Kidney epithelial cell (primary cell): ENCODE measurements around the gene AKR7A2. TPM values are rescaled to one million over a fixed set of nuclear protein-coding genes. Genes with fewer than 3 reads are reported as not detected.
"Not testable (repeated sequence)": the region's sequence is repeated elsewhere in the genome, so short reads cannot be mapped to it uniquely, and the experiment has no call there.

Source experiments
- DNase-seq: peaks from one replicate; pipeline ENCODE4 v3.0.0-alpha.2; 2010; ENCODE audit warnings: low read depth
- H3K27me3 ChIP-seq: 2 replicates; pipeline ENCODE4 v1.6.0; 2011; ENCODE audit warnings: low read length; ENCODE audit not compliant: control insufficient read depth, insufficient read depth
- H3K36me3 ChIP-seq: 2 replicates; pipeline ENCODE4 v1.5.1; 2011; ENCODE audit warnings: low read length; ENCODE audit not compliant: control insufficient read depth, insufficient read depth
- H3K4me3 ChIP-seq: 2 replicates; pipeline ENCODE4 v1.5.1; 2011; ENCODE audit warnings: low read depth, mild to moderate bottlenecking, control low read depth, low read length
- total RNA-seq: library from RNA; depleted of rRNA; stranded (reverse); fragments of >200 nt; gene quantifications from 2 replicates; pipeline ENCODE4 v1.2.3, GENCODE V29; 2015
- TF ChIP-seq, protein P1 (sequence below): IDR thresholded peaks from 2 replicates; pipeline ENCODE4 v1.5.1; 2011; ENCODE audit warnings: mild to moderate bottlenecking, moderate library complexity, low read length, control low read depth, inconsistent platforms; ENCODE audit not compliant: insufficient read depth, poor library complexity, severe bottlenecking

Gene AKR7A2
- total RNA-seq, 1 donor from 2014 or later: 85.6 TPM

DNA sequence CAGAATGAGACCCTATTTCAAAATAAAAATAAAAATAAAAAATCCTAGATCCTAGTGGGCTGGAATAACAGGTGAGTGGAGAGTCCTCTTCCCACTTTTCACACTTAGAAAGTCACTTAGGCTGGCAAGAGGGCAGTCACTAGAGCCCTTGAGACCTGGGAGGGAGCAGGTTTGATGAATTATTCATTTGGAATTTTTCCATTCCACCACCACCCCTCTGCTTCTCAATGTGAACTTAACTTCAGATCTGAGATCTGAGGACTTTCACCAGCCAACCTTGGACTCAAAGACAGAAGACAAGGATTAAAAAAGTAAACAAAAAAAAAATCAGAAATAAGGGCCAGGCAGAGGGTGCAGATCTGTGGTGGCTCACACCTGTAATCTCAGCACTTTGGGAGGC is 39.9 kb downstream of the AKR7A2 start:
- TF ChIP-seq, protein P1, sequence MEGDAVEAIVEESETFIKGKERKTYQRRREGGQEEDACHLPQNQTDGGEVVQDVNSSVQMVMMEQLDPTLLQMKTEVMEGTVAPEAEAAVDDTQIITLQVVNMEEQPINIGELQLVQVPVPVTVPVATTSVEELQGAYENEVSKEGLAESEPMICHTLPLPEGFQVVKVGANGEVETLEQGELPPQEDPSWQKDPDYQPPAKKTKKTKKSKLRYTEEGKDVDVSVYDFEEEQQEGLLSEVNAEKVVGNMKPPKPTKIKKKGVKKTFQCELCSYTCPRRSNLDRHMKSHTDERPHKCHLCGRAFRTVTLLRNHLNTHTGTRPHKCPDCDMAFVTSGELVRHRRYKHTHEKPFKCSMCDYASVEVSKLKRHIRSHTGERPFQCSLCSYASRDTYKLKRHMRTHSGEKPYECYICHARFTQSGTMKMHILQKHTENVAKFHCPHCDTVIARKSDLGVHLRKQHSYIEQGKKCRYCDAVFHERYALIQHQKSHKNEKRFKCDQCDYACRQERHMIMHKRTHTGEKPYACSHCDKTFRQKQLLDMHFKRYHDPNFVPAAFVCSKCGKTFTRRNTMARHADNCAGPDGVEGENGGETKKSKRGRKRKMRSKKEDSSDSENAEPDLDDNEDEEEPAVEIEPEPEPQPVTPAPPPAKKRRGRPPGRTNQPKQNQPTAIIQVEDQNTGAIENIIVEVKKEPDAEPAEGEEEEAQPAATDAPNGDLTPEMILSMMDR: no peak

DNA sequence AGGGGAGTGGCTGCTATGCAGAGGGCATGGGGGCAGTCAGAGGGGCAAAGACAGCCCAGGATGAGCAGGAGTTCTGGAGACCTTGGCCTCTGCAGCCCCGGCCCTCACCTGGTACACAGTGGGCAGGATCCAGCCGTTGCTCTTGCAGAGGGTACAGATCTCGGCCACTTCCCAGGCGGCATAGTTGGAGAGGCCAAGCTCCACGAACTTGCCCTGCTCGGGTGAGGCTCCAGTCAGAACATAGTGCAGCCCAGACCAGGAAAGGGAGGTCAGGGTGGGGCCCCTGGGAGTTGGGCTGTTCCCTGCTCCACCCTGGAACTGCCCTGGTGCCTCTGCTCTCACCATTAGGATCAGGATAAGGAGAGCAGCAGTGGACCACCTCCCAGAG is 41.6 kb downstream of the AKR7A2 start:
- H3K36me3 ChIP-seq, H3K4me3 ChIP-seq, DNase-seq: not testable (repeated sequence)
- peaks cover 13% of the 10 kb centered on the region for H3K27me3 ChIP-seq

More for the DNA sequence above, 39.9 kb downstream of the AKR7A2 start:
- Histone ChIP-seq H3K36me3 (no peaks in the 10 kb centered on the region), H3K27me3 (peaks cover 13% of the 10 kb centered on the region), H3K4me3 (no peak overlapping the region)
- DNase-seq: no peak

DNA sequence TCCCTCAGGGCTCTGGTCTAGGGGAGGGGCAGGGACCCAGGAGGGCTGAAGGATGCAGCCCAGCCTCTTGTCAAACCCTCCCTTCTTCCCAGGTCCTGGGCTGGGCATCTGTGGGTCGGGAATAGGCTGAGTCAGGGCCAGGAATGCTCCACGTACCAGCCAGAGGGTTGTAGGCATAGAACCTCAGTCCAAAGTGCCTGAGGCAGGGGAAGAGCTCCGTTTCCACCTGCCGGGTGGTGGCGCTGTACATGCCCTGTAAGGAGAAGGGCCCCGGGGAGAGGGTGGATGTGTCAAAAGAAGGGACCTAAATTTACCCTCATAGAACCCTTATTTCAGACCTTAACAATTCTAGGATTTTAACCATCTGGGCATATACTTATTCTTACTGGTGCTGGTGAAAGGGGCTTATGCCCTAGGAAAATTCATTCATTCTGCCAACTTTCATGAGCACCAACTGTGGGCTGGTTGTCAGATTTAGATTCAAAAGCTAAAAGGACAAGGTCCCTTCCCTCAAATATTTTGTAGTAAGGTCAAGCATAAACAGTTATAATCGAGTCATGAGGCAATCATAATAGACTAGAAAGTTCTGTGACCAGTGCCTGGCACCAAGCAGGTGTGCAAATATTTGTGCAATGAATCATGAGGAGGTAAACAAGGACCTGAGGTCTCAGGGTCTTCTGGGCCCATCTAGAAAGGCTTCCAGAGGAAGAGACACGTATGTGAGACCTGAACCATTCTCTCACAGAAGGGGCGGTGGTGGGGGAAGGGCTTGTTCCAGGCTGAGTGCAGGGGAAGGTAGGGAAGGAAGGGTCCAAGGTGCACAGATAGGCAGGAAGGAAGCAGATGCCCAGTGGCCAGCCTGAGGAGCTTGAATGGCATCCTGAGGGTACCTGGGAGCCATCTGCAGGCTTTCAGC is 42.3 kb downstream of the AKR7A2 start:
- not testable (repeated sequence) for DNase-seq, H3K36me3 ChIP-seq, H3K4me3 ChIP-seq
- peaks cover 13% of the 10 kb centered on the region for H3K27me3 ChIP-seq

DNA sequence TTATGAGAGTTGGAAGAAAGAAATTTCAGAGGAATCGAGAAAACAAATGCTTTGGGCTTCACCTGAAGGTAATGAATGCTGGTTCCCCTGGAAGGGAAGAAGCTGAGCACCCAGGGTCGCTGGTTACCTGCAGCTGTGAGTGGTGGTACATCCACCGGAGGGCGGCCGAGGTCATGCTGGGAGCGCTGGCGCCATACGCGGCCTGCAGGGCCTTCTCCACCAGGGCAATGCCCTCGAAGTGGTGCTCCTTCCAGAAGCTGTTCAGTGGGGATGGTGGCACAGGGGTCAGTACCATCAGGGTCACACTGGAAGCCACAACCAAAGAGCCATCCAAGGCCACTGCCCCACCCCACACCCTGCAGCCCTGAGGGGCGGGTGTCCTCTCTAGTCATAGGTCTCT is 43.5 kb downstream of the AKR7A2 start:
- Histone ChIP-seq H3K36me3 (no peaks in the 10 kb centered on the region), H3K4me3 (no peak overlapping the region), H3K27me3 (peaks cover 2% of the 10 kb centered on the region)
- TF ChIP-seq, protein P1: no peak
- no peak for DNase-seq

DNA sequence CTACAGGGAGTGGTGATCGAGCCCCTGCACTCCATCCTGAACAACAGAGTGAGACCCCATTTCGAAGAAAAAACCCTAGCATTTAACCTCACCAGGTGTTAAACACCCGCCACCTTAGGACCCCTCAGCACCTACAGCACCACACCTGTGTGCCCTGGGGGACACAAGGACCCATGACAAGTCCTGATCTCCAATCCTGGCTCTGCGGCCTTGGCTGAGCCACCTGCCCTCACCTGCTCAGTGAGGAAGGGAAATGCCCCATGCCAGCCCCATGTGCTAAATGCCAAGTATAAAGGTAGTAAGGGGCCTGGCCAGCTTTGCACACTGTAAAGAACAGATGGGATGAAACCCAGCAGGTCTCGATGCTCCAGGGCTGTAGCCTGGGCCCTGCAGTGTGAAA is 49.2 kb downstream of the AKR7A2 start:
- no peak for DNase-seq
- TF ChIP-seq, protein P1: no peak
- H3K27me3 ChIP-seq: no peaks in the 10 kb centered on the region
- no peak overlapping the region for H3K4me3 ChIP-seq
- H3K36me3 ChIP-seq: peaks cover 2% of the 10 kb centered on the region

DNA sequence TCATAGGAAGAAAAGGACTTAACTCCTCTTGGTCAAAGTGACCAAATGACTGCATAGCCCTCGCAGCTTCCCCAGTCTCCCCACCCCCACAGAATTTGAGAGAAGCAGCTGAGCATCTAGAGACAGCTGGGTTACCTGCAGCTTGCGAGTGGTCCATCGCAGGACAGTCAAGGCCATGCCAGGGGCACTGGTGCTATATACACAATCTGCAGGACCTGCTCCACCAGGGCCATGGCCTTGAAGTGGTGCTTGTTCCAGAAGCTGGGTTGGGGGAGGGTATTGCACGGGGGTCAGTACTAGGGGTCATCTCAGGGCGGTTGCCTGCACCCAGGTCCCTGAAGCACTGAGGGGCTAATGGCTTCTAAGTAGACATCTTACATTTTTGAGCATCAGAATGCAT is 49.9 kb downstream of the AKR7A2 start:
- Histone ChIP-seq H3K27me3 (no peaks in the 10 kb centered on the region), H3K36me3 (peaks cover 2% of the 10 kb centered on the region), H3K4me3 (no peak overlapping the region)
- DNase-seq: no peak
- TF ChIP-seq, protein P1: no peak
